ENCODE measurements around the gene GRIA1.

The GRIA1 gene

DNA sequence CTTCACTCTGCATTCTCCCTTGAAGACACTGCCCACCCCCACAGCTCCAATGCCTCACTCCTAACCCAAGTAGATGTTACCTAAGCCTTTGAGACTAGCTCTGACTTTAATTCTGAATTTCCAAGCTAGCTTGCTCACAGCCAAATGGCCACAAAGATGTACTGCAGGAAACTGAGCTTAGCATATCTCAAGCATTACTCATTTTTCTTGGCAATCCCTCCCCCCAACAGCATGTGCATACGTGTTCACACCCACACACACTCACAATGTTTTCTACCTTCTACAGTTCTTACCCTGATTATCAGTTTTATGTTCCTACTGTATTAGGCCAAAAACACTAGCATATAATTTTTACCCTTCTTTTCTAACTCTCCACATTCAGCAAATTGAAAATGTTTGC is 13.7 kb upstream of the GRIA1 start:
- Mint-ChIP-seq H3K36me3 (ENCODE audit: insufficient read depth) (no peaks in the 10 kb centered on the region), H3K4me3 (no peak overlapping the region), H3K4me1 (ENCODE audit: low read depth in 2 of 2) (no peaks in the 10 kb centered on the region), H3K27me3 (peaks cover 0 to 7% of the 10 kb centered on the region in 2 donors), H3K27ac (no peak overlapping the region), H3K9me3 (peaks cover 7 to 10% of the 10 kb centered on the region in 2 donors)
- no peak for DNase-seq
- ATAC-seq (replicated peaks) = no peak

DNA sequence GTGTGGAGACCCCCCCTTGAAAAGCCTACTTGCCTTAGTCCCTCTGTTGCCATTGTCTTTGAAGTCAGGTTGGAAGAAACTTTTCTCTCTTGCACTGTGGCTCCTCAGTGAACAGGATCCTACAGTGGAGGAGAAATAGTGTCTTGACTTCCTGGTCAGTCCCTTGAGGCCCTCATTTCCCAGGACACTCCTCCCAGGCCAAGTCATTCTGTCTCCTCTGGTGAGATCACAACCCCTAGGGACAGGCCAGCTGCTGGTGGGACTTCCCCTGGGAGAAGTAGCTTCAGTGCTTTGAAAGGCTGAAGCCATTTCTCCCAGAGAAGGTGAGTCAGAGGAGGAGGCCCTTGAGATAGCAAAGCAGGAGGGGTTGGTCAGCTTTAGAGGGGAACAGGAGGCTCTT is 10.1 kb upstream of the GRIA1 start:
- peaks cover 0 to 14% of the 10 kb centered on the region in 2 donors for H3K27me3 Mint-ChIP-seq
- DNase-seq (no peak), ATAC-seq (replicated peaks) (no peak)
- H3K27ac Mint-ChIP-seq = no peak overlapping the region
- peaks cover 0 to 4% of the 10 kb centered on the region in 2 donors for H3K9me3 Mint-ChIP-seq
- no peak overlapping the region for H3K4me3 Mint-ChIP-seq
- H3K4me1 Mint-ChIP-seq (ENCODE audit: low read depth in 2 of 2) = no peaks in the 10 kb centered on the region
- no peaks in the 10 kb centered on the region for H3K36me3 Mint-ChIP-seq (ENCODE audit: insufficient read depth)

DNA sequence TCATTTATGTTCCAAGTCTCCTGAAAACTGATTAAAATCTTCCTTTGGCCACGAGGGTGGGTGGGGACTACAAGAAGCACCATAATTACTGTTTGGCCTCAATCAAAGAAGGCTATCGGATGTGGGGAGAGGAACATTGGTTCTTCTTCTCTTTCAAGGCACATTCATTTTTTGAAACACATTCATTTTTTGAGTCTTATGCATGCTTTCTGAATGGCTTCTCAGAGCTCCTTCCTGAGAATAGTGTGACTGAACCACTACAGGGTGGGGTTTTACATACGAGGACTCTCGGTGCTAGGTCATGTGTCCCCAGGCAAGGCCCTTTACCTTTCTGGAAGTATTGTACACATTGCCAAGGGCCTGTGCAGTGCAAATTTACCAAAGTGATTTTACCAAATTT is 7.0 kb upstream of the GRIA1 start:
- ATAC-seq (replicated peaks) (no peak), DNase-seq (no peak)
- no peaks in the 10 kb centered on the region for H3K36me3 Mint-ChIP-seq (ENCODE audit: insufficient read depth)
- H3K27ac Mint-ChIP-seq = no peak overlapping the region
- H3K4me3 Mint-ChIP-seq = no peak overlapping the region
- no peaks in the 10 kb centered on the region for H3K4me1 Mint-ChIP-seq (ENCODE audit: low read depth in 2 of 2)
- peaks cover 9 to 20% of the 10 kb centered on the region in 2 donors for H3K27me3 Mint-ChIP-seq
- H3K9me3 Mint-ChIP-seq = no peaks in the 10 kb centered on the region

DNA sequence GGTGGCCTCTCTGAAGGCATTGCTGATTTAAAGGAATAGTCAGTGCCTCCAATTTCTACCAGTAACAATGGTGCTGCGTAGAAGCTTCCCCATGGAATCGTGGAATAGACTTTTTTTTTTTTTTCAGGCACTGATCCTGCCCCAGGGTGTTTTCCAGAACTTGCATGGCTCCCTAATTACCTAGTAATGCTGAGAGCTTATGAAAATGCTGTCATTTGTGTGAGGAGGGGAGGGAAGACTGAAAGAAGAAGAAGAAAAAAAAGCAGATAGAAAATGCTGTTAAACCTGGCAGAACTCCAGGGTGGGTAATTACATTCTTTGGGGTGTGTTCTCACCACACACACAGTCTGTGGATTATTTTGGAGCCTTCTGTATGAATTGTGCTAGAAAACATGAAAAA is 4.8 kb upstream of the GRIA1 start:
- peaks cover 20 to 30% of the 10 kb centered on the region in 2 donors for H3K27me3 Mint-ChIP-seq
- no peaks in the 10 kb centered on the region for H3K9me3 Mint-ChIP-seq
- ATAC-seq (replicated peaks) (no peak), DNase-seq (no peak)
- H3K4me1 Mint-ChIP-seq (ENCODE audit: low read depth in 2 of 2) = peaks cover 0 to 4% of the 10 kb centered on the region in 2 donors
- no peak overlapping the region for H3K27ac Mint-ChIP-seq
- no peak overlapping the region for H3K4me3 Mint-ChIP-seq
- H3K36me3 Mint-ChIP-seq (ENCODE audit: insufficient read depth) = no peaks in the 10 kb centered on the region

DNA sequence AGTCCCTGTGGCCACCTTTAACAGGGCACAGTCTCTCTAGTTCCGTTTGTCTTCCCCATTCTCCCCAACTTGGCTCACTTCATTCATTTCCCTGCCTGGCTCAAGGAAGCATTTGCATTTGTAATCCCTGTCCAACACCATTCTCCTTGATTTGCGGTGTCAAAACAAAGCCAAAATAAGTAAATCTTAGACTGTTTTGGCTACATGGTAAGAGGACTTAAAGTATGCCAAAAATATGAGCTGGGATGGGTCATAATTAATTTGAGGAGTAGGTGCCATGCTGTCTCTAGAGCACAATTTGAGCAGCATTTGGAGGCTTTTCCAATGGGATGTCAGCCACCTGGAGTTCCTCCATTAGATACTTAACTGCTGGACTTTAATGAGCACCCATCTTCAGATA is 3.7 kb upstream of the GRIA1 start:
- H3K9me3 Mint-ChIP-seq = no peaks in the 10 kb centered on the region
- peaks cover 0 to 4% of the 10 kb centered on the region in 2 donors for H3K4me1 Mint-ChIP-seq (ENCODE audit: low read depth in 2 of 2)
- no peaks in the 10 kb centered on the region for H3K36me3 Mint-ChIP-seq (ENCODE audit: insufficient read depth)
- H3K4me3 Mint-ChIP-seq = no peak overlapping the region
- no peak overlapping the region for H3K27ac Mint-ChIP-seq
- H3K27me3 Mint-ChIP-seq = peaks cover 32 to 41% of the 10 kb centered on the region in 2 donors
- DNase-seq = no peak
- ATAC-seq (replicated peaks) = no peak

DNA sequence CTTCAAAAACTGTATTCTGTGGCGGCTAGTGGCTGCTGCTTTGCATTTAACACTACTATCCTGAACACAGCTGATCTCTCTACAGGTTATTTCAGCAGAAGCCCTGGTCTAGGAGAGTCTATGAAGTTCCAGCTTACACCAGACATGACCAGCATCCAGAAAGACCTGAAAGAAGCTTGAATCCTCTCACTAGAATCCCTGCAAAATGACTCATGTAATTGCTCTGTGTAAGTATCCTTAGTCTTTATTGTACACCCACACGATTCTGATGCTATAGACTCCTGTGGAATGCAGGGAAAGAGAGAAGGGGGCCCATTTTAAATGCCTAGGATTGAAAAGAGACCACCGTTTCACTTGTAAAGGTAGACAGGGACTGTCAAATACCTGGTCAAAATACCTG is 859 bp upstream of the GRIA1 start:
- Mint-ChIP-seq H3K9me3 (no peaks in the 10 kb centered on the region), H3K4me3 (no peak overlapping the region), H3K36me3 (ENCODE audit: insufficient read depth) (no peaks in the 10 kb centered on the region), H3K27me3 (peaks cover 39 to 49% of the 10 kb centered on the region in 2 donors), H3K4me1 (ENCODE audit: low read depth in 2 of 2) (peaks cover 0 to 4% of the 10 kb centered on the region in 2 donors), H3K27ac (no peak overlapping the region)
- DNase-seq = no peak
- ATAC-seq (replicated peaks) = no peak

DNA sequence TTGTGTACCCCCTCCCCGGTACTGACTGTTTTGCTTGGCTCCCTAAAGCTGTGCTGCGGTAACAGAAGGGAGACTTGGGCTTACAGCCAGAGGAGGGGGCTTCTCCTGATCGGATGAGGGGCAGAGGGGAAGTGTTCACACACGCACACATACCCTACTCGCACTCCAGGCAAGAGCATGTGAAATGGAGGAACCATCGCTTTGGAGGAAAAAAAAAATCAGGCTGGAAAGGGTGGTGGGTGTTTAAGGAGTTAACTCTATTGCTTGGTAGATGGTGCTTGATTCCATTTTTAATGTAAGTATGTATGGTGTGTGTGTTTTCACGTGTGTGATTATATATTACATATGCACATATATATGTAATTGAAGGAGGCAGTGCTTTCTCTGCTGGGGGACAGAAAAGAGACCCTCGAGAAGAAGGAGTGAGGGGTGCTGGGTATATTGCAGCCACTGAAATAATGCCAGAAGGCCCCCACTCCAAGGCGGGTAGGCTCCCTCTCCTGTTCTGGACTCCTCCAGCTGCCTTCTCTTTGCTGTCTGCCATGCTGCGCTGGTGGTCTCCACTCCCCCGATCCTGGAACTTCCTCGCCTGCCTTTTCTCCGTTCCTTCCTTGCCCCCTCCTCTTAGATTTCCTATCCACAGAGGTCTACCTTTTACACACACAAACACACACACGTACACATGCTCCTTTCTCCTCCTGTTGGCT is 721 bp downstream of the GRIA1 start:
- no peak for DNase-seq
- H3K9me3 Mint-ChIP-seq = no peaks in the 10 kb centered on the region
- peaks cover 0 to 4% of the 10 kb centered on the region in 2 donors for H3K4me1 Mint-ChIP-seq (ENCODE audit: low read depth in 2 of 2)
- ATAC-seq (replicated peaks) = no peak
- peaks cover 33 to 49% of the 10 kb centered on the region in 2 donors for H3K27me3 Mint-ChIP-seq
- H3K36me3 Mint-ChIP-seq (ENCODE audit: insufficient read depth) = no peaks in the 10 kb centered on the region
- no peak overlapping the region for H3K27ac Mint-ChIP-seq
- H3K4me3 Mint-ChIP-seq = no peak overlapping the region

DNA sequence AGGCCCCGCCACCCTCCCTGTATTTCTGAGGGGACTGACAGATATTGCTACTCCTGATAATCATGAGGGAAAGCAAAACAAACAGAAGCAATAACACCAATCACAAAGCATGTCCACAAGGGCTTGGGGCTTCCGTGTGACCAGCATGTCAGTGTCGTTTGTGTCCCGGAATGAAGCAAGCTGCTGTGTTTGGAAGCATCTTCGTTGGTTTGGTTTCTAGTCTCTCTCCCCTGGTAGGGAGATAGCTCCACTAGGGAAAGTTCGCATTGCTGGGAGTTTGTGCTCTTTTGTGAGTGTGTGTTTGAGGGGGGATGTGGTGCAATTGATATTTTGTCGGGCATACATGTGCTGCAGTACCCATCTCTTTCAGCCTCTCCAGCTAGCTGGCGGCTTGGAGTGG is 1.4 kb downstream of the GRIA1 start:
- DNase-seq (no peak), ATAC-seq (replicated peaks) (no peak)
- no peak overlapping the region for H3K4me3 Mint-ChIP-seq
- H3K27ac Mint-ChIP-seq = no peak overlapping the region
- H3K36me3 Mint-ChIP-seq (ENCODE audit: insufficient read depth) = no peaks in the 10 kb centered on the region
- H3K9me3 Mint-ChIP-seq = no peaks in the 10 kb centered on the region
- H3K27me3 Mint-ChIP-seq = peaks cover 33 to 49% of the 10 kb centered on the region in 2 donors
- H3K4me1 Mint-ChIP-seq (ENCODE audit: low read depth in 2 of 2) = peaks cover 0 to 4% of the 10 kb centered on the region in 2 donors

DNA sequence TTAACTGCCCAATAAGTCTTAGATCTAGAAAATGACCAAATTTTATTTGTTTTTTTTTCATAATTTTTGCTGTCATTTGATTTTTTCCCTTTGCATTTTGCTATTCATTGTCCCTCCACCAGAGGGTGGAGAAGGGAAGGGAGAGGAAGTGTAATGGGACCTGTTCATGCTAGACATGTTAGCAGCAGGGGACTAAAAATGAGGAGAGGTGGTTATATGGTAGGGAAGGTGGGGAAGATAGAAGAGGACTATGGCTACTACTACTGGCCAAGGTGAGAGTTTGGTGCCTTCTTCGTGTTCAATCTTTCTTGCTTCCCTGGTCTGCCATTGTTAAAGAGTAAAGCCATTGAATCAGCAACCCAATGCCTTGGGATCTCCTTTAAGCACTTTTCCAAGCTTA is 6.4 kb downstream of the GRIA1 start:
- Mint-ChIP-seq H3K27ac (no peak overlapping the region), H3K4me3 (no peak overlapping the region), H3K9me3 (no peaks in the 10 kb centered on the region), H3K27me3 (peaks cover 6 to 17% of the 10 kb centered on the region in 2 donors), H3K4me1 (ENCODE audit: low read depth in 2 of 2) (no peaks in the 10 kb centered on the region), H3K36me3 (ENCODE audit: insufficient read depth) (no peaks in the 10 kb centered on the region)
- ATAC-seq (replicated peaks) = no peak
- DNase-seq = no peak

DNA sequence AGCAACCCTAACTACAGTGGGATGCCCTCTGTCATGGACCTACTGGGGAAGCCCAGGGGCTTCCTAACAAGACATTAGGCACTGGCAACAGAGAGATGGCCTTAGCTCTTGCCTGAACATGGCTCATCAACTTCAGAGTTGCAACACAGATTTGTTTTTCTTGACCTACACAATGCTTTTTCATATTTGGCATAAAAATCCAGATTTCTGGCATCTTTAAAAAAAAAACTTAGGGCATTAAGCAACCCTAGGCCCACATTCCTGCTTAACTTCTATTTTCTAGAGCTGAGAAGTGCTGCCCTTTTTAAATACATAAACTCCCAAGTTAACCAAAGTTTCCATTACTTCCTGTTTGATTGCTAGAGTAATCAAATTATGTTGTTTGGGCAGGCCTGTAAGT is 8.0 kb downstream of the GRIA1 start:
- Mint-ChIP-seq H3K36me3 (ENCODE audit: insufficient read depth) (no peaks in the 10 kb centered on the region), H3K27me3 (peaks cover 0 to 4% of the 10 kb centered on the region in 2 donors), H3K4me1 (ENCODE audit: low read depth in 2 of 2) (no peaks in the 10 kb centered on the region), H3K9me3 (no peaks in the 10 kb centered on the region), H3K27ac (no peak overlapping the region), H3K4me3 (no peak overlapping the region)
- ATAC-seq (replicated peaks) (no peak), DNase-seq (no peak)

DNA sequence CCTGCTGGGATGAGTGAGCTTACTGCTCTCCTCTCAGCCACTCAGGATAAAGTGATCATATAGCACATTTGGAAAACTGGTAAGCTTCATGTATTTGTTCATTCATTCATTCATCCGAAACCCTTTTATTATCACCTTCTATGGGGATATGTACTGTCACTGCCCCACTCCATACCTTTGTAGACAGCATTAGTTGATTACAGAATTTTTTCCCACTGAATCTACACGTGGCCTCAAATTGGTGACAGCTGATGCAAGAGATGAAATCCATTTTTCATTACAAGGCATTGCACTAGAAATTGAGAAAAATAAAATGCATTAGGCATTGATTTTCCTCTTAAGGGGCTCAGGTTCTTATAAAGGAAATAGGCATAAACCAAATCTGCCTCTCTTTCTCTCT is 9.7 kb downstream of the GRIA1 start:
- DNase-seq = no peak
- Mint-ChIP-seq H3K4me1 (ENCODE audit: low read depth in 2 of 2) (no peaks in the 10 kb centered on the region), H3K9me3 (no peaks in the 10 kb centered on the region), H3K27ac (no peak overlapping the region), H3K4me3 (no peak overlapping the region), H3K36me3 (ENCODE audit: insufficient read depth) (no peaks in the 10 kb centered on the region), H3K27me3 (no peaks in the 10 kb centered on the region)
- no peak for ATAC-seq (replicated peaks)

DNA sequence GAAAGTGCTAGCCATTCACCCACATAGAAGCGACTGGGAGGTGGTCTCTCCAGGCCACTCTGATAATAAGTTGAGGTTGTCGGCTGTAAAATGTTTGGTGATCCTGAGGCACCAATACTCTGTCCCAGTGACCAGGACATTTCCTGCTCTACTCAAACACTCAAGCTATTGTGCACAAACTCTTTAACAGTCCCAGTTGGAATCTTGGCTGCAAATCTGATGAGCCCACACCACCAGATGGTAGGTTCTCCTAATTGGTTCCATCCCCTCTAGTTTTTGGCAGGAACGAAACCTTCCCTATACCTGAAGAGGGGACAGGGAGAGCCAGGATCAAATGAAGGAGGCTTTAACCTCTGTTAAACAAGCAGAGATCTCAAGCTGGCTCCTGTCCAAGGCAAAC is 14.3 kb downstream of the GRIA1 start:
- H3K27me3 Mint-ChIP-seq = peaks cover 6 to 8% of the 10 kb centered on the region in 2 donors
- H3K9me3 Mint-ChIP-seq = peaks cover 0 to 16% of the 10 kb centered on the region in 2 donors
- no peak overlapping the region for H3K27ac Mint-ChIP-seq
- H3K4me3 Mint-ChIP-seq = no peak overlapping the region
- ATAC-seq (replicated peaks) (no peak), DNase-seq (no peak)
- no peaks in the 10 kb centered on the region for H3K4me1 Mint-ChIP-seq (ENCODE audit: low read depth in 2 of 2)
- no peaks in the 10 kb centered on the region for H3K36me3 Mint-ChIP-seq (ENCODE audit: insufficient read depth)

DNA sequence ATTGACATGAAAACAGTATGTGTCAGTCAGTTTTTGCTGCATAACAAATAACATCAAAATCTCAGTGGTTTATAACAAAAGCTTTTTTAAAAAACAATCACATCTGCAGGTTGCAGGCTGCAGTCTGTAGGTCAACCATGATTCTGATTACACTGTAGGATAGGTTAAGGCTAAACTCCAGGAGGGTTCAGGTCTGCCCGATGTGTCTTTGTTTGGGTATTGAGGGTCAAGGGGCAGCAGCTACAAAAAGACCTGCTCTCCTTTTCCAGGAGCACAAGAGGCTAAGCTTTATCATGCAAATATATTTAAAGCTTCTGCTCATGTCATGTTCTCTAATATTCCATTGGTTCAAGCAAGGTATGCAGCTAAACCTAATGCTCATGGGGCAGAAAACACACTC is 18.2 kb downstream of the GRIA1 start:
- DNase-seq (no peak), ATAC-seq (replicated peaks) (no peak)
- H3K4me3 Mint-ChIP-seq = no peak overlapping the region
- H3K9me3 Mint-ChIP-seq = peaks cover 0 to 16% of the 10 kb centered on the region in 2 donors
- no peaks in the 10 kb centered on the region for H3K36me3 Mint-ChIP-seq (ENCODE audit: insufficient read depth)
- H3K27me3 Mint-ChIP-seq = peaks cover 6 to 8% of the 10 kb centered on the region in 2 donors
- H3K4me1 Mint-ChIP-seq (ENCODE audit: low read depth in 2 of 2) = no peaks in the 10 kb centered on the region
- no peak overlapping the region for H3K27ac Mint-ChIP-seq

DNA sequence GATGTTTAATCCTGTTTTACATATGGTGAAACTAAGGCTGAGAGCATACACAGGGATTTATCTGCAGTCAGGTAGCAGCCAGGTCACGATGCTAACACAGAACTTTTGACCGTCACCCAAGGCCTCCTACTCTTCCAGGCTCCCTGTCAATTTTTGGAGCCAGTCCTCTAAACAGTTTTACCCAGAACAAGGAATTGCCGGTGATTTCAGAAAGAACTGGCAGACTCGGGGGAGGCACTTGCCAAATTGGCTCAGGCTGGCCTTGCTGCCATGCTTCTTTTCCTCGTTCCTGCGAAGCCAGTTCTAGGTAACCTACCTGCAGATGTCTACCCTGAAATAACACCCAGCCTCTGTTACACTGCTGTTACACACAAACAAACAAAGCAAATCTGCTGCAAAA is 21.2 kb downstream of the GRIA1 start:
- no peak overlapping the region for H3K4me3 Mint-ChIP-seq
- H3K27me3 Mint-ChIP-seq = peaks cover 6 to 8% of the 10 kb centered on the region in 2 donors
- DNase-seq (no peak), ATAC-seq (replicated peaks) (no peak)
- no peaks in the 10 kb centered on the region for H3K36me3 Mint-ChIP-seq (ENCODE audit: insufficient read depth)
- H3K4me1 Mint-ChIP-seq (ENCODE audit: low read depth in 2 of 2) = no peaks in the 10 kb centered on the region
- no peak overlapping the region for H3K27ac Mint-ChIP-seq
- peaks cover 0 to 16% of the 10 kb centered on the region in 2 donors for H3K9me3 Mint-ChIP-seq

Measured in effector memory CD8-positive, alpha-beta T cell (primary cell).